Glutamatergic neuron (in vitro differentiated cells): ENCODE data around the gene GPC6. TPM values are rescaled to one million over a fixed set of nuclear protein-coding genes. Genes with fewer than 3 reads are reported as not detected.
A peak's percentile ranks its signal among the peaks of the same experiment; 100 is the strongest.

Experiments
- DNase-seq: peaks from one replicate; pipeline ENCODE4 v3.0.0; 2022
- H3K27ac Mint-ChIP-seq: one replicate; pipeline ENCODE4 v1.8.0; 2020; ENCODE audit warnings: mild to moderate bottlenecking, mixed read lengths, inconsistent platforms; ENCODE audit not compliant: unreplicated experiment
- H3K27me3 Mint-ChIP-seq: one replicate; pipeline ENCODE4 v1.8.0; 2020; ENCODE audit warnings: mild to moderate bottlenecking, moderate library complexity, mixed read lengths, inconsistent platforms; ENCODE audit not compliant: unreplicated experiment
- H3K36me3 Mint-ChIP-seq: one replicate; pipeline ENCODE4 v1.8.0; 2020; ENCODE audit warnings: mild to moderate bottlenecking, mixed read lengths, inconsistent platforms; ENCODE audit not compliant: unreplicated experiment
- H3K4me1 Mint-ChIP-seq: one replicate; pipeline ENCODE4 v1.8.0; 2020; ENCODE audit warnings: mild to moderate bottlenecking, low read depth, mixed read lengths, inconsistent platforms; ENCODE audit not compliant: unreplicated experiment
- H3K4me3 Mint-ChIP-seq: one replicate; pipeline ENCODE4 v1.8.0; 2020; ENCODE audit warnings: mild to moderate bottlenecking, mixed read lengths, inconsistent platforms; ENCODE audit not compliant: unreplicated experiment
- H3K9me3 Mint-ChIP-seq: one replicate; pipeline ENCODE4 v1.8.0; 2020; ENCODE audit warnings: mild to moderate bottlenecking, moderate library complexity, mixed read lengths, inconsistent platforms; ENCODE audit not compliant: unreplicated experiment
- CTCF ChIP-seq: fragments of 200-600 bp; sonication (generic); IDR thresholded peaks from one replicate; pipeline ENCODE4 v1.5.0; 2021; ENCODE audit not compliant: partially characterized antibody, unreplicated experiment
- total RNA-seq: library from RNA; stranded (reverse); fragmentation: NEBNext Ultra II Directional; extraction: Animal tissue kit (Norgen Biotek cat#: 25700); gene quantifications from one replicate; pipeline ENCODE4 v1.2.1, GENCODE V29; 2021; ENCODE audit not compliant: unreplicated experiment

Gene GPC6
- total RNA-seq, 1 donor from 2014 or later, result 11.8 TPM

- Mint-ChIP-seq H3K27ac (no peak overlapping the region), H3K27me3 (no peaks in the 10 kb centered on the region), H3K4me1 (no peaks in the 10 kb centered on the region), H3K36me3 (peaks cover 5% of the 10 kb centered on the region), H3K4me3 (no peak overlapping the region), H3K9me3 (peaks cover 2% of the 10 kb centered on the region)
- DNase-seq, result no peak
- TF ChIP-seq CTCF, result no peak
These were observed 867.2 kb downstream of the GPC6 start for GRCh38 chr13:94093652-94094315.

GRCh38 chr13:94109715-94110374 lies 883.2 kb downstream of the GPC6 start:
- H3K4me1 Mint-ChIP-seq, result peaks cover 15% of the 10 kb centered on the region

GRCh38 chr13:94112227-94112626 lies 885.6 kb downstream of the GPC6 start:
- no peak for DNase-seq
- no peak overlapping the region for H3K4me3 Mint-ChIP-seq
- no peak overlapping the region for H3K27ac Mint-ChIP-seq
- peaks cover 15% of the 10 kb centered on the region for H3K4me1 Mint-ChIP-seq
- TF ChIP-seq CTCF, result no peak
- H3K27me3 Mint-ChIP-seq, result no peaks in the 10 kb centered on the region
- no peaks in the 10 kb centered on the region for H3K36me3 Mint-ChIP-seq
- H3K9me3 Mint-ChIP-seq, result peaks cover 4% of the 10 kb centered on the region

More at GRCh38 chr13:94109715-94110374, 883.2 kb downstream of the GPC6 start:
- H3K27me3 Mint-ChIP-seq, result no peaks in the 10 kb centered on the region
- peak overlapping the region; percentile 39 for H3K27ac Mint-ChIP-seq
- TF ChIP-seq CTCF, result no peak
- peaks cover 4% of the 10 kb centered on the region for H3K9me3 Mint-ChIP-seq
- DNase-seq, result no peak
- no peaks in the 10 kb centered on the region for H3K36me3 Mint-ChIP-seq
- H3K4me3 Mint-ChIP-seq, result peak overlapping the region; percentile 6

- no peak overlapping the region for H3K4me3 Mint-ChIP-seq
- H3K27ac Mint-ChIP-seq, result no peak overlapping the region
- TF ChIP-seq CTCF, result no peak
- H3K36me3 Mint-ChIP-seq, result no peaks in the 10 kb centered on the region
- DNase-seq, result no peak
- peaks cover 4% of the 10 kb centered on the region for H3K9me3 Mint-ChIP-seq
- no peaks in the 10 kb centered on the region for H3K27me3 Mint-ChIP-seq
- H3K4me1 Mint-ChIP-seq, result peaks cover 15% of the 10 kb centered on the region
These were observed 886.1 kb downstream of the GPC6 start for GRCh38 chr13:94112731-94113130.

GRCh38 chr13:94113245-94113644 lies 886.6 kb downstream of the GPC6 start:
- no peak for TF ChIP-seq CTCF
- no peaks in the 10 kb centered on the region for H3K36me3 Mint-ChIP-seq
- H3K27me3 Mint-ChIP-seq, result no peaks in the 10 kb centered on the region
- H3K4me3 Mint-ChIP-seq, result no peak overlapping the region
- peaks cover 4% of the 10 kb centered on the region for H3K9me3 Mint-ChIP-seq
- H3K4me1 Mint-ChIP-seq, result peaks cover 15% of the 10 kb centered on the region
- no peak overlapping the region for H3K27ac Mint-ChIP-seq
- no peak for DNase-seq
